ENCODE results near the gene NT5DC2. TPM values are rescaled to one million over a fixed set of nuclear protein-coding genes. Genes with fewer than 3 reads are reported as not detected.

The NT5DC2 gene
- total and polyA plus RNA-seq, 2 of the 8 experiments (the other 6 are each of a cell fraction or from before 2014, with no cell fraction given) = 331 to 477 TPM

- TF ChIP-seq CTCF (IDR thresholded peaks at IDR 0.05; ENCODE audit: control extremely low read depth in 1 of 3, insufficient read depth in 1 of 3, low read depth in 1 of 3, low read length in 3 of 3) (no peak), CHD2 (IDR thresholded peaks at IDR 0.05; ENCODE audit: low read length) (peak; percentile 68), SAP30 (IDR thresholded peaks at IDR 0.05; ENCODE audit: insufficient read depth, insufficient replicate concordance, low read length) (peak; percentile 67), CBX5 (IDR thresholded peaks at IDR 0.05; ENCODE audit: low read depth, low read length) (no peak), ATF2 (IDR thresholded peaks at IDR 0.05; ENCODE audit: low read length) (0 out of 2 replicates have a peak, but pooled peaks have one; percentile 69), HDAC2 (IDR thresholded peaks at IDR 0.05; ENCODE audit: borderline replicate concordance in 1 of 2, low read depth in 2 of 2, low read length in 2 of 2) (no peak), POLR2AphosphoS5 (IDR thresholded peaks at IDR 0.05; ENCODE audit: low read depth, low read length) (peak; percentile 95), KDM5A (IDR thresholded peaks at IDR 0.05; ENCODE audit: low read length) (0 out of 2 replicates have a peak, but pooled peaks have one; percentile 44), TEAD4 (IDR thresholded peaks at IDR 0.05; ENCODE audit: low read depth, low read length) (no peak), TAF1 (IDR thresholded peaks at IDR 0.05; ENCODE audit: low read depth, low read length) (peak; percentile 96), KDM1A (IDR thresholded peaks at IDR 0.05; ENCODE audit: borderline replicate concordance, low read length) (no peak), SP4 (IDR thresholded peaks at IDR 0.05; ENCODE audit: low read length) (no peak), SIN3A (conservative IDR thresholded peaks at IDR 0.05 in 1 of 2, IDR thresholded peaks at IDR 0.05 in 1 of 2; ENCODE audit: low read depth in 1 of 2, low read length in 2 of 2) (peak in 1 of 2 experiments; percentile 46; a peak in 1 of 4 replicates), RBBP5 (IDR thresholded peaks at IDR 0.05; ENCODE audit: borderline replicate concordance, low read depth, low read length) (peak; percentile 73), GTF2F1 (IDR thresholded peaks at IDR 0.05; ENCODE audit: borderline replicate concordance, low read depth, low read length) (peak; percentile 90), SIRT6 (IDR thresholded peaks at IDR 0.05; ENCODE audit: low read length) (no peak), SP2 (IDR thresholded peaks at IDR 0.05; ENCODE audit: low read length) (no peak)
- TF ChIP-seq, protein P1, sequence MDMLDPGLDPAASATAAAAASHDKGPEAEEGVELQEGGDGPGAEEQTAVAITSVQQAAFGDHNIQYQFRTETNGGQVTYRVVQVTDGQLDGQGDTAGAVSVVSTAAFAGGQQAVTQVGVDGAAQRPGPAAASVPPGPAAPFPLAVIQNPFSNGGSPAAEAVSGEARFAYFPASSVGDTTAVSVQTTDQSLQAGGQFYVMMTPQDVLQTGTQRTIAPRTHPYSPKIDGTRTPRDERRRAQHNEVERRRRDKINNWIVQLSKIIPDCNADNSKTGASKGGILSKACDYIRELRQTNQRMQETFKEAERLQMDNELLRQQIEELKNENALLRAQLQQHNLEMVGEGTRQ (IDR thresholded peaks at IDR 0.05; ENCODE audit: low read length) = peak; percentile 85
Observed at GRCh38 chr3:52536369-52537164, 2.9 kb upstream of the NT5DC2 start, which contains the start of gene UQCC5 (continued).
